Measurements from ENCODE around the gene HSPA9. TPM values are rescaled to one million over a fixed set of nuclear protein-coding genes. Genes with fewer than 3 reads are reported as not detected.
A peak's percentile ranks its signal among the peaks of the same experiment; 100 is the strongest.

The HSPA9 gene
- total RNA-seq, 1 donor from 2014 or later, result 291 TPM

DNA sequence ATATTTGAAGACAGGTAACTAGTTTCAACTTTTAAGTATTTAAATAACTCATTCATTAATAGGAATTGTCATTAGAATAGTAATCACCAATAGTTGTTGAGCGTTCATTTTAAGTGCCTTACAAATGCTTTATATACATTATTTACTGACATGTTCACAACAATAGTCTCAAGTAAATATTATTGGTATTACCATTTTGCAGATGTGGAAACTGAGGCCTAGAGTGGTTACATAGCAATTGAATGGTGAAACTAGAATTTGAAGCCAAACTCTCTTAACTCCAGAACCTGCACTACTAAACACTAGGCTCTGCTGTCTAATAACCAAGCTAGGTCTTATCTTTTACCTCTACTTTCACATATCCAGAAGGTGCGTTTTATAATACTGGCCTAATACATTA, 4.8 kb upstream of the HSPA9 start:
- Histone ChIP-seq H3K9me3 (replicated peaks) (no peaks in the 10 kb centered on the region), H3K4me3 (no peak overlapping the region), H3K27ac (replicated peaks) (no peak overlapping the region), H3K36me3 (no peaks in the 10 kb centered on the region), H3K4me1 (peaks cover 5% of the 10 kb centered on the region), H3K27me3 (ENCODE audit: low read depth) (no peaks in the 10 kb centered on the region)
- TF ChIP-seq, protein P1, sequence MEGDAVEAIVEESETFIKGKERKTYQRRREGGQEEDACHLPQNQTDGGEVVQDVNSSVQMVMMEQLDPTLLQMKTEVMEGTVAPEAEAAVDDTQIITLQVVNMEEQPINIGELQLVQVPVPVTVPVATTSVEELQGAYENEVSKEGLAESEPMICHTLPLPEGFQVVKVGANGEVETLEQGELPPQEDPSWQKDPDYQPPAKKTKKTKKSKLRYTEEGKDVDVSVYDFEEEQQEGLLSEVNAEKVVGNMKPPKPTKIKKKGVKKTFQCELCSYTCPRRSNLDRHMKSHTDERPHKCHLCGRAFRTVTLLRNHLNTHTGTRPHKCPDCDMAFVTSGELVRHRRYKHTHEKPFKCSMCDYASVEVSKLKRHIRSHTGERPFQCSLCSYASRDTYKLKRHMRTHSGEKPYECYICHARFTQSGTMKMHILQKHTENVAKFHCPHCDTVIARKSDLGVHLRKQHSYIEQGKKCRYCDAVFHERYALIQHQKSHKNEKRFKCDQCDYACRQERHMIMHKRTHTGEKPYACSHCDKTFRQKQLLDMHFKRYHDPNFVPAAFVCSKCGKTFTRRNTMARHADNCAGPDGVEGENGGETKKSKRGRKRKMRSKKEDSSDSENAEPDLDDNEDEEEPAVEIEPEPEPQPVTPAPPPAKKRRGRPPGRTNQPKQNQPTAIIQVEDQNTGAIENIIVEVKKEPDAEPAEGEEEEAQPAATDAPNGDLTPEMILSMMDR (IDR thresholded peaks at IDR 0.05; ENCODE audit: borderline replicate concordance), result no peak
- intact Hi-C loops (cut with micrococcal nuclease), result no loop called here
- no peak for DNase-seq

DNA sequence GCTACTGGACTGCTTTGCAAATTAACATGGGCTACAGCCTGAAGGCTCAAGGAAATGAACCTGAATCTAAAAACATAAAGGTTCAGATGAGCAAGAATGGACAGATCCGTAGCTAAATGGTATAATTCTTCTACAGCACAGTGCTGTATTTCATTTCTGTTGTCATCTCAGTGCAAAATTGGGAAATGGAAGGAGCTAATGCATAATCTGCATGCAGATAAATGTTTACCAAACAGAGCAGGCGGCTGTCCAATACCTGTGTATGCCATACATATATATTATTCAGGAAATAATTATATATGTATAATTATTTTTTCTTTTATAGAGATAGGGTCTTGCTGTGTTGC, 4.3 kb upstream of the HSPA9 start:
- Histone ChIP-seq H3K36me3 (no peaks in the 10 kb centered on the region), H3K4me1 (peaks cover 10% of the 10 kb centered on the region), H3K27me3 (ENCODE audit: low read depth) (no peaks in the 10 kb centered on the region), H3K27ac (replicated peaks) (no peak overlapping the region), H3K9me3 (replicated peaks) (no peaks in the 10 kb centered on the region), H3K4me3 (no peak overlapping the region)
- DNase-seq, result no peak
- intact Hi-C loops (cut with micrococcal nuclease), result no loop called here
- TF ChIP-seq, protein P1 (IDR thresholded peaks at IDR 0.05; ENCODE audit: borderline replicate concordance), result no peak

- intact Hi-C loops (cut with micrococcal nuclease), result no loop called here
- Histone ChIP-seq H3K4me1 (peaks cover 31% of the 10 kb centered on the region), H3K27ac (replicated peaks) (no peak overlapping the region), H3K27me3 (ENCODE audit: low read depth) (no peaks in the 10 kb centered on the region), H3K36me3 (peaks cover 16% of the 10 kb centered on the region), H3K4me3 (no peak overlapping the region), H3K9me3 (replicated peaks) (no peaks in the 10 kb centered on the region)
- TF ChIP-seq, protein P1 (IDR thresholded peaks at IDR 0.05; ENCODE audit: borderline replicate concordance), result no peak
- DNase-seq, result no peak
Measured at GRCh38 chr5:138577452-138577851, 2.3 kb upstream of the HSPA9 start.

DNA sequence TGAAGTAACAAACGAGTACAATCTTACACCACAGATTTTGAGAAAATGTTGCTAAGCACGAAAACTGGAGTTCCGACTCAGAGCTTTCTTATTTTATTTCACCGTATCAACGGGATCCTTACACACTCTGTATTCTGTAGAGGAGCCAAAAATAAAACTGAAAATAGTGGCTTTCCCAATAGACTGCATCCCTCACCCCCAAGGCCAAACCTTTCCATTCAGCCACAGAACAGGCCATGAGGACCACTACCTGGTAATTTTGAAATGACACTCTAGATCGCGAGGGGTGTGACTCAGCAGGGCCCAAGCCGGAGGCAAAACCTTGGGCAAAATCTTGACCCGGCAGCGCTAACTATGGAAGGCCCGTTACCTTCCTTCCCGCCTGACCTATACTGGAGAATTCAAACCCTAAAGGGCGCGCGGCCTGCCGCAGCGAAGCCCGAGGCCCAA, 432 bp downstream of the HSPA9 start:
- Histone ChIP-seq H3K27ac (replicated peaks) (peak overlapping the region; percentile 98), H3K36me3 (peaks cover 43% of the 10 kb centered on the region), H3K4me1 (peaks cover 49% of the 10 kb centered on the region), H3K27me3 (ENCODE audit: low read depth) (no peaks in the 10 kb centered on the region), H3K9me3 (replicated peaks) (no peaks in the 10 kb centered on the region), H3K4me3 (peak overlapping the region; percentile 85)
- TF ChIP-seq, protein P1 (IDR thresholded peaks at IDR 0.05; ENCODE audit: borderline replicate concordance), result no peak
- DNase-seq, result no peak
- intact Hi-C loops (cut with micrococcal nuclease), result no loop called here

GRCh38 chr5:138573949-138574670, 1.1 kb downstream of the HSPA9 start:
- H3K4me1 ChIP-seq, result peaks cover 55% of the 10 kb centered on the region
- H3K9me3 ChIP-seq (replicated peaks), result no peaks in the 10 kb centered on the region
- no peaks in the 10 kb centered on the region for H3K27me3 ChIP-seq (ENCODE audit: low read depth)
- peaks cover 49% of the 10 kb centered on the region for H3K36me3 ChIP-seq
- intact Hi-C loops (cut with micrococcal nuclease), result no loop called here
- no peak for DNase-seq
- peak overlapping the region; percentile 85 for H3K4me3 ChIP-seq
- peak overlapping the region; percentile 98 for H3K27ac ChIP-seq (replicated peaks)
- TF ChIP-seq, protein P1 (IDR thresholded peaks at IDR 0.05; ENCODE audit: borderline replicate concordance), result no peak

All from left ventricle myocardium inferior (tissue), 1 donor.